H9 (cell line): ENCODE results near the gene ICAM4. TPM values are rescaled to one million over a fixed set of nuclear protein-coding genes. Genes with fewer than 3 reads are reported as not detected.

Experiments
- DNase-seq: peaks from one replicate; pipeline ENCODE4 v3.0.0-alpha.2; 2017
- H2AFZ ChIP-seq: one replicate; pipeline ENCODE4 v1.6.1; 2013; ENCODE audit warnings: mild to moderate bottlenecking, low read length, control low read depth, moderate library complexity
- H2AK5ac ChIP-seq: 2 replicates; pipeline ENCODE4 v1.6.1; 2013; ENCODE audit warnings: low read length, control low read depth, mixed read lengths; ENCODE audit not compliant: insufficient read length
- H2BK120ac ChIP-seq: one replicate; pipeline ENCODE4 v1.6.1; 2013; ENCODE audit warnings: low read depth, mild to moderate bottlenecking, low read length, control low read depth, inconsistent platforms; ENCODE audit not compliant: poor library complexity, severe bottlenecking
- H2BK12ac ChIP-seq: 2 replicates; pipeline ENCODE4 v1.6.1; 2013; ENCODE audit warnings: low read length, control low read depth, mixed read lengths, low read depth; ENCODE audit not compliant: insufficient read length
- H2BK15ac ChIP-seq: 2 replicates; pipeline ENCODE4 v1.6.1; 2013; ENCODE audit warnings: low read depth, low read length, control low read depth
- H2BK20ac ChIP-seq: one replicate; pipeline ENCODE4 v1.6.1; 2013; ENCODE audit warnings: low read depth, mild to moderate bottlenecking, low read length, control low read depth, inconsistent platforms; ENCODE audit not compliant: poor library complexity, severe bottlenecking
- H2BK5ac ChIP-seq: 2 replicates; pipeline ENCODE4 v1.6.1; 2013; ENCODE audit warnings: low read length, control low read depth, mixed read lengths; ENCODE audit not compliant: insufficient read length
- H3K14ac ChIP-seq: 2 replicates; pipeline ENCODE4 v1.6.1; 2013; ENCODE audit warnings: low read length, control low read depth; ENCODE audit not compliant: insufficient read depth
- H3K18ac ChIP-seq: 2 replicates; pipeline ENCODE4 v1.6.1; 2013; ENCODE audit warnings: low read depth, mild to moderate bottlenecking, mixed read lengths, low read length, control low read depth; ENCODE audit not compliant: insufficient read length
- H3K23ac ChIP-seq: 2 replicates; pipeline ENCODE4 v1.6.1; 2013; ENCODE audit warnings: low read length, control low read depth, mixed read lengths, low read depth; ENCODE audit not compliant: insufficient read length
- H3K23me2 ChIP-seq: 2 replicates; pipeline ENCODE4 v1.6.1; 2013; ENCODE audit warnings: low read depth, mild to moderate bottlenecking, mixed read lengths, low read length, control low read depth; ENCODE audit not compliant: insufficient read length, poor library complexity, severe bottlenecking
- H3K27ac ChIP-seq: 2 replicates; pipeline ENCODE4 v1.5.1; 2013; ENCODE audit warnings: low read length, control low read depth, mixed read lengths, low read depth; ENCODE audit not compliant: insufficient read length
- H3K27me3 ChIP-seq: 2 replicates; pipeline ENCODE4 v1.6.1; 2013; ENCODE audit warnings: low read length, control low read depth, inconsistent platforms; ENCODE audit not compliant: insufficient read depth
- H3K4ac ChIP-seq: 2 replicates; pipeline ENCODE4 v1.6.1; 2013; ENCODE audit warnings: low read depth, mild to moderate bottlenecking, control low read depth, inconsistent platforms, low read length, moderate library complexity
- H3K4me1 ChIP-seq: 2 replicates; pipeline ENCODE4 v1.6.1; 2013; ENCODE audit warnings: low read length, control low read depth, inconsistent platforms; ENCODE audit not compliant: insufficient read depth
- H3K4me2 ChIP-seq: 2 replicates; pipeline ENCODE4 v1.6.1; 2013; ENCODE audit warnings: low read length, control low read depth, mixed read lengths; ENCODE audit not compliant: insufficient read length, insufficient read depth
- H3K56ac ChIP-seq: 2 replicates; pipeline ENCODE4 v1.6.1; 2013; ENCODE audit warnings: low read depth, mild to moderate bottlenecking, mixed read lengths, low read length, control low read depth; ENCODE audit not compliant: insufficient read length
- H3K79me1 ChIP-seq: 2 replicates; pipeline ENCODE4 v1.6.1; 2013; ENCODE audit warnings: low read depth, mild to moderate bottlenecking, moderate library complexity, low read length, control low read depth, inconsistent platforms; ENCODE audit not compliant: insufficient read depth, poor library complexity, severe bottlenecking
- H3K79me2 ChIP-seq: 2 replicates; pipeline ENCODE4 v1.6.1; 2013; ENCODE audit warnings: low read length, control low read depth, inconsistent platforms; ENCODE audit not compliant: insufficient read depth
- H3K9ac ChIP-seq: 2 replicates; pipeline ENCODE4 v1.6.1; 2013; ENCODE audit warnings: low read length, control low read depth, mixed read lengths; ENCODE audit not compliant: insufficient read length; ENCODE audit errors: extremely low read depth
- H3K9me3 ChIP-seq: one replicate; pipeline ENCODE4 v1.6.1; 2013; ENCODE audit warnings: low read depth, low read length, inconsistent platforms; ENCODE audit not compliant: control insufficient read depth
- H3T11ph ChIP-seq: one replicate; pipeline ENCODE4 v1.6.1; 2013; ENCODE audit warnings: mild to moderate bottlenecking, low read length, control low read depth, inconsistent platforms
- H4K20me1 ChIP-seq: one replicate; pipeline ENCODE4 v1.6.1; 2013; ENCODE audit not compliant: control insufficient read depth, insufficient read length, insufficient read depth
- H4K5ac ChIP-seq: 2 replicates; pipeline ENCODE4 v1.6.1; 2013; ENCODE audit warnings: low read depth, mild to moderate bottlenecking, mixed read lengths, low read length, control low read depth; ENCODE audit not compliant: insufficient read length
- H4K8ac ChIP-seq: replicated peaks from 2 replicates; pipeline ENCODE4 v1.6.1; 2013; ENCODE audit warnings: low read length, control low read depth, mixed read lengths, low read depth; ENCODE audit not compliant: insufficient read length
- H4K91ac ChIP-seq: 2 replicates; pipeline ENCODE4 v1.6.1; 2013; ENCODE audit warnings: low read depth, mild to moderate bottlenecking, moderate library complexity, mixed read lengths, low read length, control low read depth; ENCODE audit not compliant: insufficient read length
- H3K27ac Mint-ChIP-seq, 3 experiments: 2 replicates in 2 of 3; 3 replicates in 1 of 3; pipeline ENCODE4 v1.8.0; 2020 to 2021; ENCODE audit warnings: mixed read lengths in 3 of 3, mild to moderate bottlenecking in 1 of 3, moderate library complexity in 1 of 3
- H3K27me3 Mint-ChIP-seq: 2 replicates; pipeline ENCODE4 v1.8.0; 2021; ENCODE audit warnings: low read depth, mild to moderate bottlenecking, moderate library complexity, mixed read lengths
- H3K36me3 Mint-ChIP-seq, 3 experiments: 2 replicates in 2 of 3; 3 replicates in 1 of 3; pipeline ENCODE4 v1.8.0; 2020 to 2021; ENCODE audit warnings: low read depth in 3 of 3, mixed read lengths in 3 of 3; ENCODE audit not compliant: insufficient read depth in 1 of 3
- H3K4me1 Mint-ChIP-seq, 2 experiments: 2 replicates each; pipeline ENCODE4 v1.8.0; 2020; ENCODE audit warnings: mixed read lengths in 2 of 2
- H3K4me3 Mint-ChIP-seq, 2 experiments: 2 replicates in 1 of 2; 3 replicates in 1 of 2; pipeline ENCODE4 v1.8.0; 2020 to 2021; ENCODE audit warnings: mild to moderate bottlenecking in 2 of 2, mixed read lengths in 2 of 2, moderate library complexity in 1 of 2
- H3K9me3 Mint-ChIP-seq, 2 experiments: 2 replicates in 1 of 2; 3 replicates in 1 of 2; pipeline ENCODE4 v1.8.0; 2020; ENCODE audit warnings: mild to moderate bottlenecking in 2 of 2, mixed read lengths in 2 of 2, moderate library complexity in 1 of 2
- CTCF ChIP-seq: fragments of 200-600 bp; sonication (generic); conservative IDR thresholded peaks from 3 replicates; pipeline ENCODE4 v1.8.0; 2021; ENCODE audit warnings: antibody characterized with exemption, mild to moderate bottlenecking
- WGBS: extraction: QIAGEN DNeasy Blood & Tissue Kit; methylation state at CpG from one replicate; pipeline ENCODE4 v1.1.7; 2013; ENCODE audit warnings: missing lambda C conversion rate, low lambda C conversion rate, mixed read lengths; ENCODE audit not compliant: insufficient read length; ENCODE audit errors: extremely low coverage; 5-methylcytosine and 5-hydroxymethylcytosine counted together
- total RNA-seq: library from RNA; stranded (reverse); gene quantifications from 2 replicates; pipeline ENCODE4 v1.2.1, GENCODE V29; 2021

ICAM4 gene
- total RNA-seq, 1 experiment from 2014 or later: 1.1 TPM

- peaks cover 13 to 39% of the 10 kb centered on the region in 2 experiments for H3K4me1 Mint-ChIP-seq
- Histone ChIP-seq H3K18ac (no peak overlapping the region), H3K56ac (no peak overlapping the region), H3K79me1 (no peaks in the 10 kb centered on the region), H3K4me1 (no peaks in the 10 kb centered on the region; the same call in 1 of the 2 replicates), H3K27me3 (peaks cover 58% of the 10 kb centered on the region), H2AK5ac (no peak overlapping the region), H3K9me3 (no peaks in the 10 kb centered on the region), H2BK120ac (no peak overlapping the region), H2BK20ac (no peak overlapping the region), H3K23ac (no peak overlapping the region), H2BK15ac (no peak overlapping the region), H4K8ac (no peak overlapping the region), H4K20me1 (no peaks in the 10 kb centered on the region), H2AFZ (no peak overlapping the region), H3K9ac (no peak overlapping the region), H4K91ac (no peak overlapping the region), H2BK5ac (no peak overlapping the region), H3K4me2 (peak overlapping the region; percentile 3), H3K14ac (no peak overlapping the region; the same call in 1 of the 2 replicates), H3T11ph (no peak overlapping the region), H2BK12ac (no peak overlapping the region), H3K79me2 (no peaks in the 10 kb centered on the region), H3K4ac (no peak overlapping the region), H3K23me2 (peaks cover 35% of the 10 kb centered on the region), H3K27ac (no peak overlapping the region), H4K5ac (no peak overlapping the region)
- H3K9me3 Mint-ChIP-seq: peaks cover 0 to 2% of the 10 kb centered on the region in 2 experiments; a peak in 3 of 5 replicates
- no peak overlapping the region for H3K27ac Mint-ChIP-seq
- DNase-seq: peak; percentile 32
- peaks cover 96% of the 10 kb centered on the region for H3K27me3 Mint-ChIP-seq
- H3K4me3 Mint-ChIP-seq: peak overlapping the region in 1 of 2 experiments; percentile 92; a peak in 2 of 5 replicates
- no peak for TF ChIP-seq CTCF
- no CpG with 5 or more reads among the region's 49 CpGs for WGBS
- H3K36me3 Mint-ChIP-seq: no peaks in the 10 kb centered on the region; a peak in 3 of 7 replicates
Observed at GRCh38 chr19:10293637-10294367, 7.0 kb downstream of the ICAM4 start.
